WTC11 (cell line): ENCODE results near the gene MET.

Experiments used
- CTCF ChIP-seq: fragments of 200-600 bp; IDR thresholded peaks from 2 replicates; pipeline ENCODE4 v1.8.0; 2022; ENCODE audit warnings: antibody characterized with exemption
- E2F4 ChIP-seq: sonication (generic); formaldehyde crosslinking; IDR thresholded peaks from 2 replicates; pipeline ENCODE4 v1.8.1; 2022; ENCODE audit warnings: low read depth, mild to moderate bottlenecking, moderate library complexity, missing genetic modification reagents, borderline replicate concordance
- NFYB ChIP-seq: sonication (generic); formaldehyde crosslinking; conservative IDR thresholded peaks from 2 replicates; pipeline ENCODE4 v1.8.0; 2022; ENCODE audit warnings: low read depth, missing genetic modification reagents
- ZNF423 ChIP-seq: fragments of 250-450 bp; sonication (Bioruptor Pico); IDR thresholded peaks from 2 replicates; pipeline ENCODE4 v2.1.2; 2022; ENCODE audit warnings: mild to moderate bottlenecking, moderate library complexity
- ZSCAN18 ChIP-seq: fragments of 250-450 bp; sonication (Bioruptor Pico); IDR thresholded peaks from 2 replicates; pipeline ENCODE4 v2.1.2; 2022; ENCODE audit warnings: mild to moderate bottlenecking, moderate library complexity

- TF ChIP-seq E2F4 (CRISPR knock-in tag) (no peak), NFYB (CRISPR knock-in tag) (no peak), ZSCAN18 (CRISPR knock-in tag) (no peak), CTCF (no peak), ZNF423 (no peak)
Observed at GRCh38 chr7:116702046-116702785, 30.2 kb downstream of the MET start.
